Measurements from ENCODE around the gene SLC34A2.
"Not testable (repeated sequence)": the region's sequence is repeated elsewhere in the genome, so short reads cannot be mapped to it uniquely, and the experiment has no call there.

- TF ChIP-seq, protein P1, sequence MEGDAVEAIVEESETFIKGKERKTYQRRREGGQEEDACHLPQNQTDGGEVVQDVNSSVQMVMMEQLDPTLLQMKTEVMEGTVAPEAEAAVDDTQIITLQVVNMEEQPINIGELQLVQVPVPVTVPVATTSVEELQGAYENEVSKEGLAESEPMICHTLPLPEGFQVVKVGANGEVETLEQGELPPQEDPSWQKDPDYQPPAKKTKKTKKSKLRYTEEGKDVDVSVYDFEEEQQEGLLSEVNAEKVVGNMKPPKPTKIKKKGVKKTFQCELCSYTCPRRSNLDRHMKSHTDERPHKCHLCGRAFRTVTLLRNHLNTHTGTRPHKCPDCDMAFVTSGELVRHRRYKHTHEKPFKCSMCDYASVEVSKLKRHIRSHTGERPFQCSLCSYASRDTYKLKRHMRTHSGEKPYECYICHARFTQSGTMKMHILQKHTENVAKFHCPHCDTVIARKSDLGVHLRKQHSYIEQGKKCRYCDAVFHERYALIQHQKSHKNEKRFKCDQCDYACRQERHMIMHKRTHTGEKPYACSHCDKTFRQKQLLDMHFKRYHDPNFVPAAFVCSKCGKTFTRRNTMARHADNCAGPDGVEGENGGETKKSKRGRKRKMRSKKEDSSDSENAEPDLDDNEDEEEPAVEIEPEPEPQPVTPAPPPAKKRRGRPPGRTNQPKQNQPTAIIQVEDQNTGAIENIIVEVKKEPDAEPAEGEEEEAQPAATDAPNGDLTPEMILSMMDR (conservative IDR thresholded peaks at IDR 0.05; ENCODE audit: low read depth, low read length), result not testable (repeated sequence)
- not testable (repeated sequence) for TF ChIP-seq EZH2phosphoT487 (IDR thresholded peaks at IDR 0.05; ENCODE audit: borderline replicate concordance, low read length)
Measured at GRCh38 chr4:25613613-25614012, 42.0 kb upstream of the SLC34A2 start.

Measured in PC-3 (cell line).